ENCODE measurements around the gene PCDHB2.
"Not testable (repeated sequence)": the region's sequence is repeated elsewhere in the genome, so short reads cannot be mapped to it uniquely, and the experiment has no call there.

The PCDHB2 gene

DNA sequence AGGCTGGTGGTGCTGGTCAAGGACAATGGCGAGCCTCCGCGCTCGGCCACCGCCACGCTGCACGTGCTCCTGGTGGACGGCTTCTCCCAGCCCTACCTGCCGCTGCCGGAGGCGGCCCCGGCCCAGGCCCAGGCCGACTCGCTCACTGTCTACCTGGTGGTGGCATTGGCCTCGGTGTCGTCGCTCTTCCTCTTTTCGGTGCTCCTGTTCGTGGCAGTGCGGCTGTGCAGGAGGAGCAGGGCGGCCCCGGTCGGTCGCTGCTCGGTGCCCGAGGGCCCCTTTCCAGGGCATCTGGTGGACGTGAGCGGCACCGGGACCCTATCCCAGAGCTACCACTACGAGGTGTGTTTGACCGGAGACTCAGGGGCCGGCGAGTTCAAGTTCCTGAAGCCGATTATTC lies 42.9 kb downstream of the PCDHB2 start:
- DNase-seq, result not testable (repeated sequence)
